ENCODE results near the gene CASP7.

- TF ChIP-seq POLR2A (IDR thresholded peaks at IDR 0.05) = no peak
- no peak for TF ChIP-seq CTCF (IDR thresholded peaks at IDR 0.05)
- no peak for TF ChIP-seq EP300 (IDR thresholded peaks at IDR 0.05)
Observed at GRCh38 chr10:113745374-113745773, 65.7 kb downstream of the CASP7 start.
